Neutrophil (primary cell): Measurements from ENCODE around the gene MATK.

ENCODE experiments used
- H3K27ac ChIP-seq: fragments of 200-600 bp; sonication (generic); 2 replicates; pipeline ENCODE4 v1.5.1; 2016; ENCODE audit warnings: mild to moderate bottlenecking, moderate library complexity
- H3K27me3 ChIP-seq: fragments of 200-600 bp; sonication (generic); 2 replicates; pipeline ENCODE4 v1.6.0; 2016; ENCODE audit warnings: mild to moderate bottlenecking
- H3K36me3 ChIP-seq: fragments of 200-600 bp; sonication (generic); 2 replicates; pipeline ENCODE4 v1.5.1; 2017
- H3K4me1 ChIP-seq, 2 experiments: fragments of 200-600 bp in 1 of 2; sonication (generic) in 1 of 2; 1 replicate in 1 of 2; 2 replicates in 1 of 2; pipeline versions ENCODE4 v1.5.1 to v1.6.1; 2013 to 2016; ENCODE audit warnings: low read depth in 1 of 2, low read length in 1 of 2, mild to moderate bottlenecking in 1 of 2, moderate library complexity in 1 of 2; ENCODE audit not compliant: control insufficient read depth in 1 of 2, insufficient read depth in 1 of 2
- H3K4me3 ChIP-seq, 2 experiments: fragments of 200-600 bp in 1 of 2; sonication (generic) in 1 of 2; 1 replicate in 1 of 2; 2 replicates in 1 of 2; pipeline ENCODE4 v1.5.1; 2013 to 2016; ENCODE audit warnings: low read depth in 1 of 2, low read length in 1 of 2, mild to moderate bottlenecking in 1 of 2, moderate library complexity in 1 of 2
- H3K9me3 ChIP-seq: fragments of 200-600 bp; sonication (generic); 2 replicates; pipeline ENCODE4 v1.5.1; 2016
- CTCF ChIP-seq: fragments of 200-600 bp; sonication (generic); IDR thresholded peaks from 2 replicates; pipeline ENCODE4 v1.5.1; 2016; ENCODE audit warnings: antibody characterized with exemption

The MATK gene

GRCh38 chr19:3793799-3794198 lies 7.6 kb upstream of the MATK start:
- TF ChIP-seq CTCF: no peak
- peaks cover 30% of the 10 kb centered on the region for H3K27me3 ChIP-seq
- no peaks in the 10 kb centered on the region for H3K36me3 ChIP-seq
- H3K27ac ChIP-seq: no peak overlapping the region
- no peak overlapping the region for H3K4me3 ChIP-seq
- H3K9me3 ChIP-seq: no peaks in the 10 kb centered on the region
- no peaks in the 10 kb centered on the region for H3K4me1 ChIP-seq

GRCh38 chr19:3792114-3792513 lies 5.9 kb upstream of the MATK start:
- Histone ChIP-seq H3K27ac (no peak overlapping the region), H3K36me3 (no peaks in the 10 kb centered on the region), H3K4me3 (no peak overlapping the region), H3K9me3 (no peaks in the 10 kb centered on the region), H3K27me3 (peaks cover 36% of the 10 kb centered on the region), H3K4me1 (no peaks in the 10 kb centered on the region)
- TF ChIP-seq CTCF: no peak

- no peak for TF ChIP-seq CTCF
- Histone ChIP-seq H3K4me1 (peaks cover under 1 to 2% of the 10 kb centered on the region in 2 experiments), H3K27ac (no peak overlapping the region), H3K27me3 (peaks cover 47% of the 10 kb centered on the region), H3K9me3 (no peaks in the 10 kb centered on the region), H3K36me3 (no peaks in the 10 kb centered on the region), H3K4me3 (no peak overlapping the region)
These were observed 4.8 kb upstream of the MATK start for GRCh38 chr19:3790941-3791340.

- Histone ChIP-seq H3K4me1 (peaks cover 7 to 9% of the 10 kb centered on the region in 2 experiments), H3K27me3 (peaks cover 54% of the 10 kb centered on the region), H3K9me3 (no peaks in the 10 kb centered on the region), H3K36me3 (no peaks in the 10 kb centered on the region), H3K4me3 (no peak overlapping the region), H3K27ac (no peak overlapping the region)
- TF ChIP-seq CTCF: no peak
These were observed 4.1 kb upstream of the MATK start for GRCh38 chr19:3790209-3790734.

- Histone ChIP-seq H3K4me3 (no peak overlapping the region), H3K36me3 (no peaks in the 10 kb centered on the region), H3K27ac (no peak overlapping the region), H3K4me1 (peaks cover 13 to 15% of the 10 kb centered on the region in 2 experiments), H3K27me3 (peaks cover 65% of the 10 kb centered on the region), H3K9me3 (no peaks in the 10 kb centered on the region)
- TF ChIP-seq CTCF: no peak
These were observed 3.0 kb upstream of the MATK start for GRCh38 chr19:3788996-3789778.
